Measurements from ENCODE around the gene TAS2R60. TPM values are rescaled to one million over a fixed set of nuclear protein-coding genes. Genes with fewer than 3 reads are reported as not detected.

TAS2R60 gene
- total RNA-seq, 2 donors from 2014 or later: not detected

DNA sequence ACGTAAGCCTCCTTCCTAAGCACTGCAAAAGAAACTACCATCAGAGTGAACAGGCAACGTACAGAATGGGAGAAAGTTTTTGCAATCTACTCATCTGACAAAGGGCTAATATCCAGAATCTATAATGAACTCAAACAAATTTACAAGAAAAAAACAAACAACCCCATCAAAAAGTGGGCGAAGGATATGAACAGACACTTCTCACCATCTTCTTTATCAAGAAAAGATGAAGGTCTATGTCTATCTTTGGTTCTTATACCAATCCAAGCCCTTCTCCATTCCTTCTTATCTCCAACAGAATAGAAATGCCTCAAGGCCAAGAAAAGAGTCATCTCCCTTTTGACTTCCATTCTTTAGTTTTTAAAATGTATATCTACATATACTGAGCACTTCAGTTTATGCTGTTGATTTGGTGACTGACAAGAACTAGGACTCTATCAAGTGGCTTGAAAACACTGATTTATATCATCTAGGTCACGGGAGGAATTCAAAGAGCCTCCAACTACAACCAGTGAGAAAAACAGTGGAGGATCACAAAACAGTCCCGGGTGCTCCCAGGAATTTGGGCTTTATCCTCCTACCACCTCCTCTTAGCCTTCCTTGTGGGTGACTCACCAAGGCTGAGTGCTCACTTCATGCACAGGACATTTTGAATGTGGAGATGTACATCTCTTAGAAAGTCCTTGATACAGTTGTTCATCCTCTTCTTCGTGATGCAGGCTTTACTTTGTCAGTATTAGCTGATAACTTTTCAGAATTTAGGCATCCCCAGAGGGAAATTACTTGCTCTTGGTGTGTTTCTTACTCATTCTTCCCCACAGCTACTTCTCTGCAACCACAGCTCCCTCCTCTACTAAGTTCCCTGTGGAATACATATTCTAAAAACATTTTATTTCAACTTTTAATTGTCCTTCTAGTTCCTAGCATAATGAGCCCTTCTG lies 49.8 kb downstream of the TAS2R60 start:
- no peak for DNase-seq
- ATAC-seq: no peak
- intact Hi-C loops (cut with DNase I, micrococcal nuclease): no loop called here

DNA sequence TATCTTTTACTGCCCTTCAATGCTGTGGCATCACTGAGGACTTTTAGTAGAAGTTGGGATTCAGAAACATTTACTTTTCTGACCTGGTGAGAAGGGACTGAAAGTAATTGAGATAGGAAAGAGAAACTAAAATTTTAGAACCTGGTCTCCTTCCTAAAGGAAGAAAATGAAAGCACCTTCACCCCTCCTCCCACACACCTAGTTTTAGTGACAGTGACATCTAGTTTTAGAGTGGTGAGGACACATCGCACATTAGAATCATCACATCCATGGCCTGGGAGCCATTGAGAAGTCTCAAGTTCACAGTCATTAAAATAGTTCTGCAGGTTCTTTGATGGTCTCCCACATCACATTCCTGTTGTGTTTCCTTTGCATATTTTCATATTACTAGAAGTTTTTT lies 50.5 kb downstream of the TAS2R60 start:
- ATAC-seq (no peak), DNase-seq (no peak)
- intact Hi-C loops (cut with DNase I, micrococcal nuclease): no loop called here

Other genes with a start within 250 kb of the TAS2R60 start
- gene TAS2R40, start 221.4 kb upstream of the TAS2R60 start, total RNA-seq: not detected
- gene GSTK1, start 180.0 kb upstream of the TAS2R60 start, total RNA-seq: 100 to 1,000 TPM; 290 to 349 TPM
- gene TMEM139, start 158.5 kb upstream of the TAS2R60 start, total RNA-seq: 10 to 100 TPM; 21.8 to 54.1 TPM
- gene CASP2, start 155.1 kb upstream of the TAS2R60 start, total RNA-seq: 10 to 100 TPM; 29.9 to 39.4 TPM
- not detected for gene CLCN1, start 127.3 kb upstream of the TAS2R60 start, total RNA-seq
- gene FAM131B, start 80.7 kb upstream of the TAS2R60 start, total RNA-seq: 1 to 10 TPM in 1 of 2 donors, under 1 TPM in 1; 0.27 to 3.4 TPM
- gene ZYX, start 62.1 kb upstream of the TAS2R60 start, total RNA-seq: 10 to 100 TPM; 70.1 to 84.4 TPM
- 10 to 100 TPM; 18.2 to 25.1 TPM for gene EPHA1, start 34.6 kb upstream of the TAS2R60 start, total RNA-seq
- gene TAS2R41, start 34.4 kb downstream of the TAS2R60 start, total RNA-seq: not detected
- 1 to 10 TPM; 1.7 to 2.2 TPM for gene CTAGE15, start 128.3 kb downstream of the TAS2R60 start, total RNA-seq
- 1 to 10 TPM in 1 of 2 donors, under 1 TPM in 1; 0.89 to 2.1 TPM for gene TCAF2, start 177.5 kb downstream of the TAS2R60 start, total RNA-seq

All from left colon (tissue), 2 donors.